Neural progenitor cell (in vitro differentiated cells): Measurements from ENCODE around the gene KRT12. TPM values are rescaled to one million over a fixed set of nuclear protein-coding genes. Genes with fewer than 3 reads are reported as not detected.

Experiments used
- DNase-seq: peaks from one replicate; pipeline ENCODE4 v3.0.0-alpha.2; 2016; ENCODE audit warnings: low spot score
- H2AFZ ChIP-seq: fragments of 200-600 bp; sonication (generic); replicated peaks from 2 replicates; pipeline ENCODE4 v1.6.1; 2016; ENCODE audit warnings: antibody characterized with exemption
- H3F3A ChIP-seq: fragments of 200-600 bp; sonication (generic); 2 replicates; pipeline ENCODE4 v1.6.1; 2016; ENCODE audit warnings: antibody characterized with exemption, low read depth
- H3K27ac ChIP-seq: fragments of 200-600 bp; sonication (generic); 2 replicates; pipeline ENCODE4 v1.5.1; 2016; ENCODE audit warnings: mild to moderate bottlenecking
- H3K27me3 ChIP-seq: fragments of 200-600 bp; sonication (generic); 2 replicates; pipeline ENCODE4 v1.6.1; 2016; ENCODE audit warnings: mild to moderate bottlenecking, moderate library complexity
- H3K36me3 ChIP-seq: fragments of 200-600 bp; sonication (generic); 2 replicates; pipeline ENCODE4 v1.5.1; 2016
- H3K4me1 ChIP-seq: fragments of 200-600 bp; sonication (generic); 2 replicates; pipeline ENCODE4 v1.6.1; 2016; ENCODE audit warnings: mixed run types
- H3K4me2 ChIP-seq: fragments of 200-600 bp; sonication (generic); 2 replicates; pipeline ENCODE4 v1.6.1; 2016
- H3K4me3 ChIP-seq: fragments of 200-600 bp; sonication (generic); 2 replicates; pipeline ENCODE4 v1.5.1; 2016
- H3K79me2 ChIP-seq: fragments of 200-600 bp; sonication (generic); 2 replicates; pipeline ENCODE4 v1.6.1; 2016; ENCODE audit warnings: low read depth
- H3K9ac ChIP-seq: fragments of 200-600 bp; sonication (generic); 2 replicates; pipeline ENCODE4 v1.6.1; 2016
- H3K9me3 ChIP-seq: fragments of 200-600 bp; sonication (generic); 2 replicates; pipeline ENCODE4 v1.5.1; 2016; ENCODE audit warnings: low read depth
- H4K20me1 ChIP-seq: fragments of 200-600 bp; sonication (generic); 2 replicates; pipeline ENCODE4 v1.6.1; 2016; ENCODE audit warnings: low read depth
- H3K27ac Mint-ChIP-seq: 3 replicates; pipeline ENCODE4 v1.8.0; 2021; ENCODE audit warnings: mixed read lengths
- H3K27me3 Mint-ChIP-seq: 2 replicates; pipeline ENCODE4 v1.8.0; 2022; ENCODE audit warnings: low read depth, mild to moderate bottlenecking, inconsistent platforms, moderate library complexity, mixed read lengths; ENCODE audit not compliant: insufficient read depth
- H3K36me3 Mint-ChIP-seq: 3 replicates; pipeline ENCODE4 v1.8.0; 2021; ENCODE audit warnings: mixed read lengths
- H3K4me1 Mint-ChIP-seq: 3 replicates; pipeline ENCODE4 v1.8.0; 2021; ENCODE audit warnings: mixed read lengths
- H3K4me3 Mint-ChIP-seq: 3 replicates; pipeline ENCODE4 v1.8.0; 2021; ENCODE audit warnings: mild to moderate bottlenecking, moderate library complexity, mixed read lengths
- H3K9me3 Mint-ChIP-seq: 3 replicates; pipeline ENCODE4 v1.8.0; 2020; ENCODE audit warnings: mixed read lengths
- EZH2 ChIP-seq: fragments of 200-600 bp; sonication (generic); IDR thresholded peaks from 2 replicates; pipeline ENCODE4 v1.6.1; 2017; ENCODE audit warnings: antibody characterized with exemption, mild to moderate bottlenecking, moderate library complexity
- EZH2phosphoT487 ChIP-seq: fragments of 200-600 bp; sonication (generic); IDR thresholded peaks from 2 replicates; pipeline ENCODE4 v1.6.1; 2017; ENCODE audit warnings: antibody characterized with exemption
- total RNA-seq: library from RNA; depleted of rRNA; stranded (reverse); fragments of >200 nt; gene quantifications from 2 replicates; pipeline ENCODE4 v1.2.3, GENCODE V29; 2015; ENCODE audit warnings: low replicate concordance
- TF ChIP-seq, protein P1 (sequence below): fragments of 200-600 bp; sonication (generic); IDR thresholded peaks from 2 replicates; pipeline ENCODE4 v1.5.1; 2017; ENCODE audit warnings: antibody characterized with exemption, mild to moderate bottlenecking

Gene KRT12
- total RNA-seq, 1 donor from 2014 or later: not detected

DNA sequence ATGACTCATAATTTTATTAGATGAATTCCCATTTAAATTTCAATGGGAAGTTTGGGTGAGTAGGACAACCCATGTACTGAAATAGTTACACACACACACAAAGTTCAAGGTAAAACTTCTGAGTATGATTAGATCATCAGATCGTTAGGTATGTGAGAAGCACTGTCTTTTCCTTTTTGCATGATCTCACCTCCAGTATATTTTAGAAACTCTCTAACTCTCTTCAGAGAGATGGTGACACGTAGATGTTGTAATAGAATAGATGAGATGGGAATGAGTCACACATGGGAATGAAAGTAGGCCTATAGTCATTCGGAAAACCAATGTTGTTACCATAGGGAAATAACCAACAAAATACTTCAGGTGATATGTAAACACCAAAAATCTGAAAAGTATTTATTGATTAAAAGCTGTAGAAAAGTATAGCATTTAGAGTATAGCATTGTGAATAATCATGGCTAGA, 48.2 kb upstream of the KRT12 start:
- Histone ChIP-seq H4K20me1 (no peaks in the 10 kb centered on the region), H3K4me3 (no peak overlapping the region), H3K4me1 (peaks cover 6% of the 10 kb centered on the region), H3K79me2 (no peaks in the 10 kb centered on the region), H3K36me3 (no peaks in the 10 kb centered on the region), H3K9ac (no peak overlapping the region), H3K4me2 (no peak overlapping the region), H3K9me3 (no peaks in the 10 kb centered on the region), H2AFZ (no peak overlapping the region), H3K27me3 (no peaks in the 10 kb centered on the region), H3K27ac (no peak overlapping the region), H3F3A (no peaks in the 10 kb centered on the region)
- Mint-ChIP-seq H3K36me3 (no peaks in the 10 kb centered on the region), H3K4me3 (no peak overlapping the region), H3K27me3 (no peaks in the 10 kb centered on the region), H3K9me3 (no peaks in the 10 kb centered on the region), H3K27ac (no peak overlapping the region), H3K4me1 (peaks cover under 1% of the 10 kb centered on the region)
- TF ChIP-seq, protein P1, sequence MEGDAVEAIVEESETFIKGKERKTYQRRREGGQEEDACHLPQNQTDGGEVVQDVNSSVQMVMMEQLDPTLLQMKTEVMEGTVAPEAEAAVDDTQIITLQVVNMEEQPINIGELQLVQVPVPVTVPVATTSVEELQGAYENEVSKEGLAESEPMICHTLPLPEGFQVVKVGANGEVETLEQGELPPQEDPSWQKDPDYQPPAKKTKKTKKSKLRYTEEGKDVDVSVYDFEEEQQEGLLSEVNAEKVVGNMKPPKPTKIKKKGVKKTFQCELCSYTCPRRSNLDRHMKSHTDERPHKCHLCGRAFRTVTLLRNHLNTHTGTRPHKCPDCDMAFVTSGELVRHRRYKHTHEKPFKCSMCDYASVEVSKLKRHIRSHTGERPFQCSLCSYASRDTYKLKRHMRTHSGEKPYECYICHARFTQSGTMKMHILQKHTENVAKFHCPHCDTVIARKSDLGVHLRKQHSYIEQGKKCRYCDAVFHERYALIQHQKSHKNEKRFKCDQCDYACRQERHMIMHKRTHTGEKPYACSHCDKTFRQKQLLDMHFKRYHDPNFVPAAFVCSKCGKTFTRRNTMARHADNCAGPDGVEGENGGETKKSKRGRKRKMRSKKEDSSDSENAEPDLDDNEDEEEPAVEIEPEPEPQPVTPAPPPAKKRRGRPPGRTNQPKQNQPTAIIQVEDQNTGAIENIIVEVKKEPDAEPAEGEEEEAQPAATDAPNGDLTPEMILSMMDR: no peak
- TF ChIP-seq EZH2 (no peak), EZH2phosphoT487 (no peak)
- DNase-seq: no peak

DNA sequence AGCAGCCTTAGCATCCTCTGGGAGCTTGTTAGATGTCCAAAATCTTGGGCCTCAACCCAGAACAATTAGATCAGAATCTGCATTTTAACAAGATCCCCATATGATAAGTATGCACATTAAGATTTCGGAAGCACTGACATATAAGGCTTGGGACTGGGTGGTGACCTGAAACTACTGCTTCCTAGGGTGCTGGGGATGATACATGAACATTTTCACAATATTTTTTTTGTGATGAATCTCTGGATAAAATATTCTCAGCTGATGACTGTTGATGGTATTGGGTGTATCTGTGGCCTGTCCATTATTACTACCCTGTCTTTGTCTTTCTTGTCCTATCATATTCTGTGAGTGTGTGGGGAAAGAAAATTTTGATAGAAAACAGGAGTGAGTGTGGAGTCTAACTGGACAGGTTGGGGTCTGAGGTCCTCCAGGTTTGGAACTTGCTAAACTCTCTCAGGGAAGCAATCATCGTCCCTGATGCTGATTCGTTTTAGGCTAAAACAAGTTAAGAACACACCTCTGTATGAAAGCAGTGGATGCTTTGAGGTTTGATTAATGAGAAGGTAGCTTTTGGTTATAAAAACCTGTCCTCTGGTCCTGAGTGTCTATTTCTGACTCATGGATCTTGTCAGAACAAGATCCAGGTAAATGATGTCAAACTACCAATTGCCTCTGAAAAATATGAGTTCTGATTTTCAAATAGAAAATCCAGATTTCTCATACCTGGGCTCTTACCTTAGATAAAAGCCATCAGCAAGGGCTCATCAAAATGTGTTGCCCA, 47.2 kb upstream of the KRT12 start:
- Mint-ChIP-seq H3K4me1 (peaks cover 4% of the 10 kb centered on the region), H3K36me3 (no peaks in the 10 kb centered on the region)
- H3K9ac ChIP-seq: no peak overlapping the region

GRCh38 chr17:40912486-40913210, 45.6 kb upstream of the KRT12 start:
- no peaks in the 10 kb centered on the region for H3K36me3 Mint-ChIP-seq
- no peak overlapping the region for H3K4me3 Mint-ChIP-seq
- H3K4me2 ChIP-seq: no peak overlapping the region
- no peaks in the 10 kb centered on the region for H3K27me3 Mint-ChIP-seq
- H3K79me2 ChIP-seq: no peaks in the 10 kb centered on the region
- H3K4me3 ChIP-seq: no peak overlapping the region
- no peak overlapping the region for H3K9ac ChIP-seq
- no peaks in the 10 kb centered on the region for H3K27me3 ChIP-seq
- TF ChIP-seq EZH2phosphoT487: no peak
- TF ChIP-seq, protein P1: no peak
- no peak for TF ChIP-seq EZH2
- no peak for DNase-seq
- peaks cover 22% of the 10 kb centered on the region for H3K4me1 ChIP-seq
- H2AFZ ChIP-seq: no peak overlapping the region
- no peaks in the 10 kb centered on the region for H3K9me3 Mint-ChIP-seq
- no peak overlapping the region for H3K27ac ChIP-seq
- no peaks in the 10 kb centered on the region for H3K36me3 ChIP-seq
- peaks cover 4% of the 10 kb centered on the region for H3K4me1 Mint-ChIP-seq
- no peaks in the 10 kb centered on the region for H4K20me1 ChIP-seq
- H3K27ac Mint-ChIP-seq: no peak overlapping the region
- no peaks in the 10 kb centered on the region for H3F3A ChIP-seq
- no peaks in the 10 kb centered on the region for H3K9me3 ChIP-seq

More for the DNA sequence above, 47.2 kb upstream of the KRT12 start:
- DNase-seq: no peak
- Histone ChIP-seq H3K27me3 (no peaks in the 10 kb centered on the region), H3K4me3 (no peak overlapping the region), H3F3A (no peaks in the 10 kb centered on the region), H3K79me2 (no peaks in the 10 kb centered on the region), H4K20me1 (no peaks in the 10 kb centered on the region), H3K27ac (no peak overlapping the region), H3K9me3 (no peaks in the 10 kb centered on the region), H2AFZ (no peak overlapping the region), H3K4me1 (peaks cover 11% of the 10 kb centered on the region), H3K4me2 (no peak overlapping the region), H3K36me3 (no peaks in the 10 kb centered on the region)
- no peak overlapping the region for H3K27ac Mint-ChIP-seq
- no peaks in the 10 kb centered on the region for H3K27me3 Mint-ChIP-seq
- TF ChIP-seq, protein P1: no peak
- no peak for TF ChIP-seq EZH2phosphoT487
- TF ChIP-seq EZH2: no peak
- no peak overlapping the region for H3K4me3 Mint-ChIP-seq
- no peaks in the 10 kb centered on the region for H3K9me3 Mint-ChIP-seq
